ENCODE data around the gene PLEKHA6. TPM values are rescaled to one million over a fixed set of nuclear protein-coding genes. Genes with fewer than 3 reads are reported as not detected.

Gene PLEKHA6
- total RNA-seq, 4 donors from 2014 or later: 8.7 to 17.8 (median 11.4) TPM

GRCh38 chr1:204326771-204327300, 32.9 kb downstream of the PLEKHA6 start:
- Histone ChIP-seq H3K27me3 (peaks cover 25% of the 10 kb centered on the region), H3K27ac (no peak overlapping the region), H3K36me3 (no peaks in the 10 kb centered on the region), H3K9me3 (no peaks in the 10 kb centered on the region), H3K4me3 (no peak overlapping the region), H3K4me1 (no peaks in the 10 kb centered on the region)
- 83% methylated on average over 4 of the region's 8 CpGs; no CpG with 5 or more reads in 1 of the 2 donors for WGBS, 2 donors (ENCODE audit: low coverage in 1 of 2)
- no peak for ATAC-seq
- TF ChIP-seq EP300 (IDR thresholded peaks at IDR 0.05): no peak
- no peak for TF ChIP-seq POLR2A (IDR thresholded peaks at IDR 0.05)
- TF ChIP-seq, protein P1, sequence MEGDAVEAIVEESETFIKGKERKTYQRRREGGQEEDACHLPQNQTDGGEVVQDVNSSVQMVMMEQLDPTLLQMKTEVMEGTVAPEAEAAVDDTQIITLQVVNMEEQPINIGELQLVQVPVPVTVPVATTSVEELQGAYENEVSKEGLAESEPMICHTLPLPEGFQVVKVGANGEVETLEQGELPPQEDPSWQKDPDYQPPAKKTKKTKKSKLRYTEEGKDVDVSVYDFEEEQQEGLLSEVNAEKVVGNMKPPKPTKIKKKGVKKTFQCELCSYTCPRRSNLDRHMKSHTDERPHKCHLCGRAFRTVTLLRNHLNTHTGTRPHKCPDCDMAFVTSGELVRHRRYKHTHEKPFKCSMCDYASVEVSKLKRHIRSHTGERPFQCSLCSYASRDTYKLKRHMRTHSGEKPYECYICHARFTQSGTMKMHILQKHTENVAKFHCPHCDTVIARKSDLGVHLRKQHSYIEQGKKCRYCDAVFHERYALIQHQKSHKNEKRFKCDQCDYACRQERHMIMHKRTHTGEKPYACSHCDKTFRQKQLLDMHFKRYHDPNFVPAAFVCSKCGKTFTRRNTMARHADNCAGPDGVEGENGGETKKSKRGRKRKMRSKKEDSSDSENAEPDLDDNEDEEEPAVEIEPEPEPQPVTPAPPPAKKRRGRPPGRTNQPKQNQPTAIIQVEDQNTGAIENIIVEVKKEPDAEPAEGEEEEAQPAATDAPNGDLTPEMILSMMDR (IDR thresholded peaks at IDR 0.05): no peak
- TF ChIP-seq POLR2AphosphoS5 (IDR thresholded peaks at IDR 0.05): no peak

GRCh38 chr1:204325944-204326343, 33.8 kb downstream of the PLEKHA6 start:
- peaks cover 0 to 6% (median 0%) of the 10 kb centered on the region in 3 donors for H3K4me1 ChIP-seq
- no peaks in the 10 kb centered on the region for H3K36me3 ChIP-seq
- no peak overlapping the region for H3K4me3 ChIP-seq
- WGBS, 2 donors (ENCODE audit: low coverage in 1 of 2): 95% methylated on average over 4 of the region's 5 CpGs; no CpG with 5 or more reads in 1 of the 2 donors
- H3K27ac ChIP-seq: no peak overlapping the region
- no peak for ATAC-seq
- H3K27me3 ChIP-seq: peaks cover 19% of the 10 kb centered on the region
- no peaks in the 10 kb centered on the region for H3K9me3 ChIP-seq
- TF ChIP-seq EP300 (IDR thresholded peaks at IDR 0.05) (no peak), POLR2AphosphoS5 (IDR thresholded peaks at IDR 0.05) (no peak), POLR2A (IDR thresholded peaks at IDR 0.05) (no peak)
- TF ChIP-seq, protein P1 (IDR thresholded peaks at IDR 0.05): no peak

GRCh38 chr1:204323887-204324286, 35.8 kb downstream of the PLEKHA6 start:
- no peak for TF ChIP-seq POLR2AphosphoS5 (IDR thresholded peaks at IDR 0.05)
- no peak for TF ChIP-seq EP300 (IDR thresholded peaks at IDR 0.05)
- TF ChIP-seq, protein P1 (IDR thresholded peaks at IDR 0.05): no peak
- TF ChIP-seq POLR2A (IDR thresholded peaks at IDR 0.05): no peak
- peaks cover 0 to 16% (median 0%) of the 10 kb centered on the region in 3 donors for H3K4me1 ChIP-seq
- peak; percentile 38 for ATAC-seq
- H3K9me3 ChIP-seq: no peaks in the 10 kb centered on the region
- H3K4me3 ChIP-seq: no peak overlapping the region
- no peaks in the 10 kb centered on the region for H3K36me3 ChIP-seq
- peaks cover 10% of the 10 kb centered on the region for H3K27me3 ChIP-seq
- WGBS, 2 donors (ENCODE audit: low coverage in 1 of 2): 29 to 78% methylated on average over 1 to 2 of the region's 2 CpGs
- H3K27ac ChIP-seq: no peak overlapping the region

DNA sequence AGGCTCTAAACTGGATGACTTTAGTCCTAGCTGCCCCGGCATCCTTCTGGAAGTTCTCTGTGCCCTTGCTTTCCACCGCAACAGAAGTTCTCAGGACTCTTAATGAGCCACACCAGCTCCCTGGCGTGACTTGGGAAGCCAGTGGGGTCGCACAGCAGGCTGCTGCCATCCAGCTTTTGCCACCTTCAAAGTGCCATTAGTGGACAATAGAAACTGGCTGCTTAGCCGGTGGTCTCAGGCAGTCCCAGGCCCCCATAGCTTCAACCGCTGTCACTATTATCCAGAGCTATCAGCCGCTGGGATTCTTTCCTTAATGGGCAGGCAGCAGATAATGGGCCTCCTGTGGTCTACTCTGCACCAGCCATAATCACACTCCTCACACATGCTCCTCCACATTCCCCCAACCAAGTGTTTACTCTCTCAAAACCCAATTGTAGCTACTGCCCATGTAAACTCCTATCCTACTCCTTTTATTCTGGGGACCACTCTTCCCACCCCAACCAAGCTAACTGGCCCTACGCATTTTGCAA, 37.3 kb downstream of the PLEKHA6 start:
- Histone ChIP-seq H3K4me1 (peaks cover 0 to 16% (median 0%) of the 10 kb centered on the region in 3 donors), H3K4me3 (no peak overlapping the region), H3K9me3 (no peaks in the 10 kb centered on the region), H3K27ac (no peak overlapping the region), H3K36me3 (no peaks in the 10 kb centered on the region), H3K27me3 (peaks cover 10% of the 10 kb centered on the region)
- ATAC-seq: no peak
- WGBS, 2 donors (ENCODE audit: low coverage in 1 of 2): 57 to 71% methylated on average over 5 to 6 of the region's 8 CpGs
- no peak for TF ChIP-seq POLR2A (IDR thresholded peaks at IDR 0.05)
- TF ChIP-seq POLR2AphosphoS5 (IDR thresholded peaks at IDR 0.05): no peak
- TF ChIP-seq EP300 (IDR thresholded peaks at IDR 0.05): no peak
- TF ChIP-seq, protein P1 (IDR thresholded peaks at IDR 0.05): no peak

DNA sequence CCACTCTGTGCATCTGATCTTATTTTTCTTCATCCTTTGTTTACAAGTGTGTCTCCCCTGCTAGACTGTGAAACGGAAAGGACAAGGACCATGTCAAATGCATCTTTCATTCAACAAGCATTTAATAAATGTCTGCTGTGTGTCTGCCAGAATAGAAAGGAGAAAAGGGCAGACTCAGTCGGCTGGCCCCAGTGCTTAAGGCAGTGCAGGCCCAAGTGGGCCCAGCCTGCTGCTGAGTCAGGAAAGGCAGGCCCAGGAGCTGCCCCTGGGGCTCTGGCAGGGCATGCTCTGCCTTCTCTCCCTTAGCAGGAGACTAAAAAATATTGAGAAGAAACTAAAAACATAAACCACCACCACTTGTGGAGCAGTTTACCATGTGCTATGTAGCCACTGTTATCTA, 38.1 kb downstream of the PLEKHA6 start:
- Histone ChIP-seq H3K27me3 (peaks cover 10% of the 10 kb centered on the region), H3K27ac (no peak overlapping the region), H3K9me3 (no peaks in the 10 kb centered on the region), H3K4me3 (no peak overlapping the region), H3K36me3 (no peaks in the 10 kb centered on the region), H3K4me1 (peaks cover 0 to 16% (median 0%) of the 10 kb centered on the region in 3 donors)
- WGBS, 2 donors (ENCODE audit: low coverage in 1 of 2): 37 to 45% methylated on average over 2 of the region's 2 CpGs
- no peak for ATAC-seq
- TF ChIP-seq EP300 (IDR thresholded peaks at IDR 0.05): no peak
- no peak for TF ChIP-seq POLR2A (IDR thresholded peaks at IDR 0.05)
- TF ChIP-seq POLR2AphosphoS5 (IDR thresholded peaks at IDR 0.05): no peak
- TF ChIP-seq, protein P1 (IDR thresholded peaks at IDR 0.05): no peak
